Aorta (tissue), 5 donors: ENCODE data around the gene POLR3C. TPM values are rescaled to one million over a fixed set of nuclear protein-coding genes. Genes with fewer than 3 reads are reported as not detected.

Experiments used
- ATAC-seq: fragments of 200-7000 bp; cut with Tn5 transposase; one replicate; pipeline ENCODE4 v1.9.1; 2022; ENCODE audit warnings: moderate library complexity; ENCODE audit not compliant: low FRiP score
- DNase-seq, 2 donors: peaks; one replicate each; pipeline ENCODE4 v3.0.0-alpha.2; 2020
- H3K27ac ChIP-seq, 2 donors: one replicate each; pipeline ENCODE4 v1.5.1; 2013; ENCODE audit warnings: low read length in 2 of 2, mild to moderate bottlenecking in 2 of 2, moderate library complexity in 2 of 2, control low read depth in 1 of 2, inconsistent platforms in 1 of 2, low read depth in 1 of 2
- H3K27me3 ChIP-seq, 2 donors: one replicate each; pipeline ENCODE4 v1.6.1; 2013; ENCODE audit warnings: control low read depth in 1 of 2, low read length in 1 of 2, mild to moderate bottlenecking in 1 of 2, moderate library complexity in 1 of 2; ENCODE audit not compliant: insufficient read depth in 2 of 2, control insufficient read depth in 1 of 2
- H3K36me3 ChIP-seq, 2 donors: one replicate each; pipeline ENCODE4 v1.6.1; 2013; ENCODE audit warnings: control low read depth in 1 of 2, low read length in 1 of 2, mild to moderate bottlenecking in 1 of 2; ENCODE audit not compliant: insufficient read depth in 2 of 2, control insufficient read depth in 1 of 2
- H3K4me1 ChIP-seq, 2 donors: one replicate each; pipeline ENCODE4 v1.6.1; 2013; ENCODE audit warnings: low read length in 2 of 2, control low read depth in 1 of 2, mild to moderate bottlenecking in 1 of 2, moderate library complexity in 1 of 2; ENCODE audit not compliant: insufficient read depth in 2 of 2, control insufficient read depth in 1 of 2
- H3K4me3 ChIP-seq, 2 donors: one replicate each; pipeline ENCODE4 v1.5.1; 2013; ENCODE audit warnings: low read length in 2 of 2, control low read depth in 1 of 2, mild to moderate bottlenecking in 1 of 2
- H3K9me3 ChIP-seq: one replicate; pipeline ENCODE4 v1.6.1; 2013; ENCODE audit warnings: mild to moderate bottlenecking, low read length; ENCODE audit not compliant: control insufficient read depth
- WGBS, 2 donors: extraction: QIAGEN DNeasy Blood & Tissue Kit; methylation state at CpG; one replicate each; pipeline ENCODE4 v1.1.7; 2013; 5-methylcytosine and 5-hydroxymethylcytosine counted together
- intact Hi-C, 2 donors: fragments of 100-400 bp; cut with DNase I; formaldehyde crosslinking; loops; one replicate each; pipeline versions ENCODE4 v1.14.2 to v1.15.0; 2022
- long read RNA-seq, 2 donors: library from polyadenylated mRNA; unstranded; transcript quantifications; one replicate each; pipeline ENCODE4 v2.0.0, GENCODE V29; 2020 to 2021
- polyA plus RNA-seq, 2 donors: library from polyadenylated mRNA; stranded (reverse); fragments of 200-250 nt; gene quantifications; one replicate each; pipeline ENCODE4 v1.2.3, GENCODE V29; 2013
- total RNA-seq, 2 donors: library from RNA; stranded (reverse); fragmentation: NEBNext Ultra II Directional; extraction: Animal tissue kit (Norgen Biotek cat#: 25700); gene quantifications; one replicate each; pipeline ENCODE4 v1.2.1, GENCODE V29; 2021
- donor health status: healthy with polysubstance abuse.
- donor health status: Bipolar disorder and iron deficiency.
- donor health status: DM: no; HTN: no; CAD: no.
- donor health status: DM: no; HTN: no; CAD: no.
- donor health status: DM: yes; HTN: yes; CAD: no.

The POLR3C gene, protein sequence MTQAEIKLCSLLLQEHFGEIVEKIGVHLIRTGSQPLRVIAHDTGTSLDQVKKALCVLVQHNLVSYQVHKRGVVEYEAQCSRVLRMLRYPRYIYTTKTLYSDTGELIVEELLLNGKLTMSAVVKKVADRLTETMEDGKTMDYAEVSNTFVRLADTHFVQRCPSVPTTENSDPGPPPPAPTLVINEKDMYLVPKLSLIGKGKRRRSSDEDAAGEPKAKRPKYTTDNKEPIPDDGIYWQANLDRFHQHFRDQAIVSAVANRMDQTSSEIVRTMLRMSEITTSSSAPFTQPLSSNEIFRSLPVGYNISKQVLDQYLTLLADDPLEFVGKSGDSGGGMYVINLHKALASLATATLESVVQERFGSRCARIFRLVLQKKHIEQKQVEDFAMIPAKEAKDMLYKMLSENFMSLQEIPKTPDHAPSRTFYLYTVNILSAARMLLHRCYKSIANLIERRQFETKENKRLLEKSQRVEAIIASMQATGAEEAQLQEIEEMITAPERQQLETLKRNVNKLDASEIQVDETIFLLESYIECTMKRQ
- total RNA-seq: 10 to 100 TPM; 23.8 to 25.9 TPM
- 10 to 100 TPM; 14.8 to 21.0 TPM for polyA plus RNA-seq
- long read RNA-seq, donor 1, transcript POLR3C-201 (15 exons, 1,851 nt): major isoform, 68 of 119 reads
- long read RNA-seq, donor 1, partial matches to known transcripts: 21 of 119 reads
- long read RNA-seq, donor 1, other reads (novel, unspliced or antisense): 28 of 119 reads
- long read RNA-seq, donor 2, transcript POLR3C-201 (15 exons, 1,851 nt): major isoform, 7 of 17 reads
- long read RNA-seq, donor 2, partial matches to known transcripts: 2 of 17 reads
- long read RNA-seq, donor 2, other reads (novel, unspliced or antisense): 8 of 17 reads

DNA sequence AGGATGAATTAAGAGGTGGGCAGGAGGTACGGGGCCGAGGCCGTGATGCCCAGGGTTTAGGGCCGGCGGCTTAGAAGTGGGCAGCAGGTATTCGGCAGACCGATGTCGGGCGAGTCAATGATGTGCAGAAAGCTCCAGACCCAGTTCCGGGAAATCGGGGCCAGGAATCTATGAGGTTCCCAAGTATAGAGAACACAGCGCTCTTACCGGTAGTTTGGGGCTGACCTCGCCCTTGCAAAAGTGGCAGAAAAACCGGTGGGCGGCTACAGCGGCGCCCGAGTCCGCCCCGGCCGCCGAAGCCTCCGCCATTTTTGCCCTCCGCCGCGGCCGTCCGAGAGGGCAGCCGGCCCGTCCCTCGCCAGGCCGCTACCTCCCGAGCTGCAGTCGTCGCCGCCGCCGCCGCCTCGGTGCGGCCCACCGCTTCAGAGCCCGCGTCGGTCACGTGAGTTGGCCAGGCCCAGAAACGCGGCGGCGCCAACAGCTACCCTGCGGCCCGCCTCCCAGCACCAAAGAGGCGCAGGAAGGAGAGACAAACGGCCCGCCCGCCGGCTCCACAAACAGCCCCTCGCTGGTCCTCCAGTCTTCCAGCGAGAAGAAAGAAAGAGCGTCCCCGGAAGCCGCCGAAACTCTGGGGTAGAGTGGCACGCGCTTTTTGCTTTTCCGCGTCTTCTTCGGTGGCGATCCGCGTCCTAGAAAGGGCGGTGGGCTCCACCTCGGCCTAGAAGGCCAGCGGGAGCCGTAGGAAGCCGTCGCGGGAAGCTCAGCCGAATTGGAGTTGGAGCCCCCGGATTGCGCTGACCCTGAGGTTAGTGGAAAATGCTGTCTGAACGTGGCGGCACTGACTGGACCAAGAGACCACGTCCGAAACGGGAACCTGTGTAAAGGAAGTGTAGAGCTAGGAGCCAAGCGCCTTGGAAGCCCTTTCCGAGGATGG, at the start of gene POLR3C, which contains the start of gene RNF115:
POLR3C (plus strand) TSS at position 636 of the 934 bp plus-strand sequence. CDS start 1,577 bp downstream, outside the sequence.
RNF115 (minus strand) TSS at position 531 of the 934 bp plus-strand sequence; CDS start at position 309, 222 bp downstream.
- H3K27me3 ChIP-seq: no peaks in the 10 kb centered on the region
- H3K9me3 ChIP-seq: no peaks in the 10 kb centered on the region
- WGBS, 2 donors: 0% methylated on average over 79 to 89 of the region's 89 CpGs
- ATAC-seq: peak; percentile 96
- DNase-seq: peak; percentile 94 to 98
- peak within 1 kb of the TSS; percentile 52 to 91 for H3K4me3 ChIP-seq
- peaks cover 0 to 5% of the 10 kb centered on the region in 2 donors for H3K36me3 ChIP-seq
- intact Hi-C loops: loop anchor here in 1 of 2 donors (5.0 to 10.0 kb wide), 2 partner anchors 42 to 69 kb away; no protein-coding TSS in a partner anchor
- peak within 1 kb of the TSS; percentile 69 to 75 for H3K27ac ChIP-seq
- no peaks in the 10 kb centered on the region for H3K4me1 ChIP-seq

DNA sequence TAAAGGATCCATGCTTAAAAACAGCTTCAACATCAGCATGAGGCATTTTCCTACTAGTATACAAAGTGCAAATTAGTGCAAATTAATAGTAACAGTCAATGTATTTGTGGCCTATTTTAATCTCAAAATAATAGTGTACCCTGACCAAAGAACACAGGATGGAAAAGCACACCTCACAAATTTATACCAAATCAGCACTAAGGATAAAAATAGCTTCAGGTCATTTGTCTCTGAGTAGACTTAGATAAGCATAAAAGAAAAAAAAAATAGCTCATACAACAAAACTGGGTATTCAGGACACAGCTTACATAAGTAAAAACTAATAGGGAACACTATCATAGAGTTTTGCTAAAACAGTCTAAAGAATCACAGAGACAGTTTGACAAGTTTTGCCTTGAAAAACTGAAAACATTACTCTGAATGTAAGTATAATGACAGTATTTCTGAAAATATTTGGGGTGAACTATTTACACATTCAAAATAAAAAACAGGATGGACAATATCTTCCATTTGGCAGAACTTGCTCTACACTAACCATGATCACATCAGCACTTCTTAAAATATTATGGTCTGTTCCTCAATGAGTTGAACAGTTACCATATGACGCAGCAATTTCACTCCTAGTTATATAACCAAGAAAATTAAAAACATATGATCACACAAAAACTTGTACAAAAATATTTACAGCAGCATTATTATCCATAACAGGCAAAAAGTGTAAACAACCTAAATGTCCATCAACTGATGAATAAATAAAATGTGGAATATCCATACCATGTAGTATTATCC, 46.4 kb upstream of the POLR3C start:
- no peak for DNase-seq
- Histone ChIP-seq H3K4me3 (peak overlapping the region in 1 of 2 donors; percentile 26), H3K4me1 (peaks cover 0 to 7% of the 10 kb centered on the region in 2 donors), H3K9me3 (no peaks in the 10 kb centered on the region), H3K27me3 (no peaks in the 10 kb centered on the region), H3K27ac (no peak overlapping the region), H3K36me3 (no peaks in the 10 kb centered on the region)
- WGBS, 2 donors: 55 to 66% methylated on average over 1 of the region's 1 CpG
- intact Hi-C loops: no loop called here
- ATAC-seq: no peak

DNA sequence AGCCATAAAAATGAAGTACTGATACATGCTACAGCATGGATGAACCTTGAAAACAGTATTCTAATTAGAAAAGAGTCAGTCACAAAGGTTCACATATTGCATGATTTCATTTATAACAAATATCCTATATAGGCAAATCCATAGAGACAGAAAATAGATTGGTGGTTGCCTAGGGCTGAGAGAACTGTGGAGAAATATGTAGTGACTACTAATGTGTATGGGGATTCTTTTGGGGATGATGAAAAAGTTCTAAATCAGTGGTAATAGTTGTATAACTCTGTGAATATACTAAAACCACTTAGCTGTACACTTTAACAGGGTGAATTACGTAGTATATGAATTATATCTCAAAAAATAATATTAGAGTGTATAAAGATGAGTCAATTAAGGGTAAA, 45.9 kb upstream of the POLR3C start:
- intact Hi-C loops: no loop called here
- Histone ChIP-seq H3K27ac (no peak overlapping the region), H3K4me3 (no peak overlapping the region), H3K27me3 (no peaks in the 10 kb centered on the region), H3K4me1 (peaks cover 0 to 7% of the 10 kb centered on the region in 2 donors), H3K9me3 (no peaks in the 10 kb centered on the region), H3K36me3 (no peaks in the 10 kb centered on the region)
- DNase-seq: no peak
- ATAC-seq: no peak
- 76 to 81% methylated on average over 1 of the region's 1 CpG for WGBS, 2 donors

DNA sequence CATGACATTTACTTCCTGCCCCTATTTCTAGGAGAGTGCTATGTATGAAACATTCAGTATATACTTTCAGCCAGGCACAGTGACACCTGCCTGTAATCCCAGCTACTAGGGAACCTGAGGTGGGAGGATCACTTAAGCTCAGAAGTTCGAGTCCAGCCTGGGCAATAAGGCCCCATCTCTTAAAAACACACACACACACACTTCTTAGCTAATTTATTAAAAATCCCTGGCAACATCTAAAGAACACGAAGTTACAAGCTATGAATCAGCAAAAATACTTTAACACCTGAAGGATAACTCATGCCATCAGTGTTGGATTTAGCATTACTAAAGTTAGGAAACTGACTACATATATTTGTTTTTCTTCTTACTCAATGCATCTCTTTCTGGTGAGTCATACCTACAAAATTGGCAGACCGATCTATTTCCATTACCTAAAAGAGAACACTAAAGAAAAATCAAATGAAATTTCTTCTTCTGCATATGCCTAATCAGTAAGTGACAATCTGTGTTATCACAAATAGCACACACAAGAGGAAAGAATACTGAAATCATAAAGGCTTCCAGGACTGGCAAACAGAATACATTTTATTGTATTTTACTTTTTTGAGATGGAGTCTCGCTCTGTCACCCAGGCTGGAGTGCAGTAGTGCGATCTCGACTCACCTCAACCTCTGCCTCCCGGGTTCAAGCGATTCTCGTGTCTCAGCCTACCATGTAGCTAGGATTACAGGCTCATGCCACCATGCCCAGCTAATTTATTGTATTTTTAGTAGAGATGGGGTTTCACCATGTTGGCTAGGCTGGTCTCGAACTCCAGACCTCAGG, 41.5 kb upstream of the POLR3C start:
- H3K36me3 ChIP-seq: no peaks in the 10 kb centered on the region
- ATAC-seq (peak; percentile 80), DNase-seq (no peak)
- H3K27me3 ChIP-seq: no peaks in the 10 kb centered on the region
- no peaks in the 10 kb centered on the region for H3K9me3 ChIP-seq
- H3K4me3 ChIP-seq: peak overlapping the region; percentile 52 to 86
- intact Hi-C loops: loop anchor here in 1 of 2 donors (5.0 kb wide), 1 partner anchor 40 kb away; the partner anchor contains the start of genes POLR3C and RNF115
- peaks cover 0 to 6% of the 10 kb centered on the region in 2 donors for H3K4me1 ChIP-seq
- WGBS, 2 donors: 18 to 25% methylated on average over 10 of the region's 10 CpGs
- peak overlapping the region; percentile 93 to 99 for H3K27ac ChIP-seq

GRCh38 chr1:145784409-145784808, 39.6 kb upstream of the POLR3C start:
- H3K27me3 ChIP-seq: no peaks in the 10 kb centered on the region
- peak overlapping the region; percentile 86 to 96 for H3K4me3 ChIP-seq
- 8 to 12% methylated on average over 3 of the region's 3 CpGs for WGBS, 2 donors
- intact Hi-C loops: loop anchor here in 1 of 2 donors (5.0 kb wide), 1 partner anchor 38 kb away; the partner anchor contains the start of genes POLR3C and RNF115
- H3K27ac ChIP-seq: peak overlapping the region in 1 of 2 donors; percentile 90
- peaks cover 0 to 6% of the 10 kb centered on the region in 2 donors for H3K4me1 ChIP-seq
- DNase-seq (no peak), ATAC-seq (no peak)
- no peaks in the 10 kb centered on the region for H3K9me3 ChIP-seq
- H3K36me3 ChIP-seq: peaks cover 0 to 4% of the 10 kb centered on the region in 2 donors

DNA sequence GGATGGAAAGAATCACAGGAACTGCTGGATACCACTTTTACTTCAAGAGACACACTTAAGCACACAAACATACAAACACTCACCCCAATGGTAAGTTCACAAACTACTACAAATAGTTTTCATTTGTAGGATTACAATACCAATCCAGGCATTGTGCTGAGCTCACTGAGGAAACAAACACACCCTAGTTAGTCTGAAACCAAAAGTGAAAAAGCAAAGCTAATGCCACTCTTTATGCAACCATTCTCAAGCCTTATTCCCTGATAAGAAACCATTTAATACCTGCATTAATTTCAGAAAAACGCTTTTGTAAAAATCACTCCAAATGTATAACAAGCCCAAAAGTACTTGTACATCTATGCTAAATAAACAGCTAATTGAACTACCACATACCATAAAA, 38.5 kb upstream of the POLR3C start:
- H3K27me3 ChIP-seq: no peaks in the 10 kb centered on the region
- H3K4me1 ChIP-seq: peaks cover 0 to 6% of the 10 kb centered on the region in 2 donors
- 76 to 77% methylated on average over 1 of the region's 1 CpG for WGBS, 2 donors
- DNase-seq: no peak
- H3K9me3 ChIP-seq: no peaks in the 10 kb centered on the region
- peaks cover 0 to 4% of the 10 kb centered on the region in 2 donors for H3K36me3 ChIP-seq
- no peak overlapping the region for H3K27ac ChIP-seq
- H3K4me3 ChIP-seq: no peak overlapping the region
- intact Hi-C loops: no loop called here
- no peak for ATAC-seq

DNA sequence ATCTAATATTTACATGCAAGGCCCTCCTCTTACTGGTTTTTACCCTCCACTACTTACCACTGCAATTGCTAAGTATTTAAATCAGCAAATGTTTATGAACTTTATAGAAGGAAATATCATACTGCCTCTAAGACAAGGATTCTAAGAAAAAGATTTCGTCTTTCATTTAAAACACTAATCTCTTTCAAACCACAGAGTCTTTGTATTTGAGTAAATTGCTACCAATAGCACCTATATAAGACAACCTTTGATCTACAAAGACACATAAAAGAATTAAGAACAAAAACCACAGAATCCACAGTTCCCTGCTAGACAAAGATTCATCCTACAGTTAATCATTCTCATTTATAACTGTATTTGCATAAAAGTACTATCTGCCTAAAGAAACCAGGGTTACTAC, 37.7 kb upstream of the POLR3C start:
- H3K36me3 ChIP-seq: peaks cover 0 to 4% of the 10 kb centered on the region in 2 donors
- H3K27ac ChIP-seq: no peak overlapping the region
- no peak for ATAC-seq
- no peak for DNase-seq
- H3K27me3 ChIP-seq: no peaks in the 10 kb centered on the region
- intact Hi-C loops: no loop called here
- H3K9me3 ChIP-seq: no peaks in the 10 kb centered on the region
- peaks cover 0 to 6% of the 10 kb centered on the region in 2 donors for H3K4me1 ChIP-seq
- 67 to 72% methylated on average over 1 of the region's 1 CpG for WGBS, 2 donors
- no peak overlapping the region for H3K4me3 ChIP-seq
